ENCODE results near the gene GRID1.
"Not testable (repeated sequence)": the region's sequence is repeated elsewhere in the genome, so short reads cannot be mapped to it uniquely, and the experiment has no call there.

The GRID1 gene

GRCh38 chr10:86190291-86190690 is 176.3 kb downstream of the GRID1 start:
- no peak for DNase-seq (ENCODE audit: low read depth)

GRCh38 chr10:86189891-86190290 is 176.7 kb downstream of the GRID1 start:
- DNase-seq (ENCODE audit: low read depth) = no peak

- no peak for DNase-seq (ENCODE audit: low read depth)
Observed at GRCh38 chr10:86188796-86189558, 177.6 kb downstream of the GRID1 start.

DNA sequence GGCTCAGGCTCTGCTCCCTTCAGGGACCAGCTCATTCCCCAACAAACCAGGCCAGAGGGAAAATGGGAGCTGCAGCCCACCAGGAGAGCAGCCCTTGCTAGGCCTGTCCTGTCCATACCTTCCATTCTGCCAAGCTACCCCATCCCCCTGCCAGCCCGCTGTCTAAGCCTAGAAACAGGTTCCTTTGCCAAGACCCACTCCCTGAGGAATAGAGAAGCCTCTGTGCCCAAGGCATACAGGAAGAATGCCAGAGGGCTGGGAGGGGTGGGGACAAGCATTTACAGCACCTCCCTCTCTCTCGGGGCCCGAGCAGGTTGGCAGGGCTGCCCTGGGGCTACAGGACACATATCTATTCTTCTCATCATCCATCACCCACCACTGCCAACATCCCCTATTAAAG is 178.3 kb downstream of the GRID1 start:
- DNase-seq (ENCODE audit: low read depth) = no peak

GRCh38 chr10:86187499-86188239 is 178.9 kb downstream of the GRID1 start:
- DNase-seq (ENCODE audit: low read depth) = no peak

- DNase-seq (ENCODE audit: low read depth) = no peak
Observed at GRCh38 chr10:86186633-86187032, 180.0 kb downstream of the GRID1 start.

GRCh38 chr10:86182595-86182994 is 184.0 kb downstream of the GRID1 start:
- no peak for DNase-seq (ENCODE audit: low read depth)

DNA sequence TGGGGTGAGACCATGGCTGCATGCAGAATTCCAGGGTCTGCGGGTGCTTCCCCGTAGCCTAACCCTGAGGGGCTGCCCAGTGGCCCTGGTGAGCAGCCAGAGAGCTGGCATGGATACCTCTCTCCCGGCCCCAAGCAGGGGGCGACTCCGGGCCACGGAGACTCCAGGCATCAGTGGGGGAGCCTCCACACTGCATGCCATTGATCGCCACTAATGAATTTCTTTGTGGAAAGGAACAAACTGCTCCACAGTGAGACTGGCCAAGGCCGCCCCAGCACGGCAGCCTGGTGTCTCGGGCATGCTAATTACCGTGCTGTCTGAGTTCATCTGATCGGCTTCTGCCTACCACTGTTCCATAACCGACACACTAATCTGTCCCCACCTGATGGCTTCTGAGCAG is 184.4 kb downstream of the GRID1 start:
- no peak for DNase-seq (ENCODE audit: low read depth)

DNA sequence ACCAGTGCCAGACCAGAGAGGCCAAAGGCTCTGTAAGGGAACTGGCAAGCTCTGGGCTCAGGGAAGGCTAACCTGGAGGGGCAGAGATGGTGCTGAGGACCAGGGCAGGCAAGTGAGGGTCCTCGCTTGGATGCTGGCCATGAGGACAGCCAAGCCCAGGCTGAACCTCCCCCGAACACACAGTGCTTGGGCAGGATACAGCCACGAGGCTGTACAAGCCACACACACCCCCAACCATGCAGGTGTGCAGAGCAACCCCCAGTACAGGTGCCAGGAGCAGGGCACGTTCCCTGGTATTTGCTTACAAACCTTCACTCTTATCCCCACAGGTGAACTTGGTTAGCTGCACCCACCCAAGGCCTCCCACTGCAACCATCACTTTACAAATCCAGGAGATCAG is 185.7 kb downstream of the GRID1 start:
- no peak for DNase-seq (ENCODE audit: low read depth)

DNA sequence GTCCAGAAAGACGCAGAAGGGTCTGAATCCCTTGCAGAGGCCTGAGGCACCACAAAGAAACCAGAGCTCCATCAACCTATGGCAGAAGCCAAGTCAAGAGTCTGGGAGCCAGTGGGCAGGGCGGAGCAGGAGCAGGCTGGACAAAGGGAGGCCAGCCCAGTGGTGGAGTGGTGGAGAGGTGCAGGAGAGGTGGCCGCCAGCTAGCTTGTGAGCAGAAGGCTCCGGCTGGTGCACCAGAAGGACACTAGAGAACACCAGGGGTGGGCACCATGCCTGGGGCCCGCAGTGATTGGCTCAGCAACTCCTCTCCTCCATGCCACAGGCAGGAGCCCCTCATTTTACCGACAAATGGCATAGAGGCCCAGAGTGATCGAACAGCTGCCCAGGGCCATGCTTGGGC is 186.6 kb downstream of the GRID1 start:
- DNase-seq (ENCODE audit: low read depth) = no peak

DNA sequence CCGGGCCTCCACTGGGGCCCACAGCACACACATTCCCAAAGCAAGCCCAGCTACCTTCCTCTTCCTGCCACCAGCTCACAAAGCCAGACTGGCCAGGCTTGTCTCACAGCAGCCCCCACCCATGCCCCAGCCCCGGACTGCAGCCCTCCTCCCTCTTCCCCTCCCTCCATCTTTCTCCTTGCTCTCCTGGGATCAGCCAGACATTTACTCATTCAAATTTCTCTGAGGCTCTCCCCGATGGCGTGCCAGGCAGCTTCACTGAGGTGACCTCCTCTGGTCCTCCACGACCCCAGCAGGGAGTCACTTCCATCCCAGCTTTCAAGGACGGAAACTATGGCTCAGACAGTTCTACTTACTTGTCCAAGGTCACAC is 187.5 kb downstream of the GRID1 start:
- no peak for DNase-seq (ENCODE audit: low read depth)

- no peak for DNase-seq (ENCODE audit: low read depth)
Observed at GRCh38 chr10:86178401-86179152, 188.0 kb downstream of the GRID1 start.

DNA sequence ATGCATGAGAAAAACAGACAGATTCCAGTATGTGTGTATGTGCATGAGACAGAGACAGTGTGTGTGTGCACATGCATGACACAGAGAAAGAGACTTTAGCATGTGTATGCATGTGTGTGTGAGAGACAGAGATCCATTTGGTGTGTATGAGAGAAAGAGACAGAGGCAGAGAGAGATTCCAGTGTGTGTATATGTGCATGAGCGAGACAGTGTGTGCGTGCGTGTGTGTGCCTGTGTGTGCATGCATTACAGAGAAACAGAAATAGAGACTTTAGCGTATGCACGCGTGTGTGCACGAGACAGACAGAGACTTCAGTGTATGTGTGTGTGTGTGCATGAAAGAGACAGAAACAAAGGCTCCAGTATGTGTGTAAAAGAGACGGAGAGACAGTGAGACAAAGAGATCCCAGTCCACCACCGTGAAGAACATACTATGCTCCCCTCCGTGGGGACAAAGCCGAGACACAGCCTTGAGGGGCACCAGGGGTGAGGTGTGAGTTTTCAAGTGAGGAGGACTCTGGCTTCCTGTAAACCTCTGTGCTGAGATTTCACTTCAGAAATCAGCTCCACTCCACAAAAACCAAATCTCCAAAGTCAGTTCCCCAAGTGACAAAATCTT is 188.9 kb downstream of the GRID1 start:
- DNase-seq (ENCODE audit: low read depth) = no peak

DNA sequence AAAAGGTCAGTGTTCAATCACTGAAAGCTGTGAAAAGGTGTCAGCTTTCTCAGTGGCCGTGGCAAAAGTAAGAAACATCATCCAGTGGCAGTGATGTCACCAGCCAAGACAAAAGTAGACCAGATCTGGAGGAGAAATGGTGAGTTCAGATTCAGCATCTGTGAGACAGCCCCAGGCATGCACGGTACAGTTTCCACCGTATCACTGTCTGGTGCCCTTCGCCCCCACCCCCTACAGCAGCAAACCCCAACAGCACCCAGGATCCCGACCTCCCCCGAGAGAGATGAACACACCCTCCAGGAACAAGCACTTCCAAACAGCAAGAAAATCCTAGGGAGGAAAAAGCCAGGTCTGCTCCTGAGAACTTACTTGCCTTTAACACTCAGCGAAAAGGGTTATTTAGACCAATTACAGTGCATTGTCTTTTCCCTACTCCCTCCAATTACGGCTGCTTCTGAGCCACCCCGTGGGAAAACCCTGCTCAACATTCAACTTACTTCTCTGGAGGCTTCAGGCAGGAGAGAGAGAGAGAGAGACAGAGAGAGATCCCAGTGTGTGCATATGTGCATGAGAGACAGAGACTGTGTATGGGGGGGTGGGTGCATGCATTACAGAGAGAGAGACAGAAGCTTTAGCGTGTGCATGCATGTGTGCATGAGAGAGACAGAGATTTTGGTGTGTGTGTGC is 189.6 kb downstream of the GRID1 start:
- DNase-seq (ENCODE audit: low read depth) = no peak

- not testable (repeated sequence) for DNase-seq (ENCODE audit: low read depth)
Observed at GRCh38 chr10:86175476-86175875, 191.1 kb downstream of the GRID1 start.

GRCh38 chr10:86172301-86172700 is 194.3 kb downstream of the GRID1 start:
- DNase-seq (ENCODE audit: low read depth) = no peak

DNA sequence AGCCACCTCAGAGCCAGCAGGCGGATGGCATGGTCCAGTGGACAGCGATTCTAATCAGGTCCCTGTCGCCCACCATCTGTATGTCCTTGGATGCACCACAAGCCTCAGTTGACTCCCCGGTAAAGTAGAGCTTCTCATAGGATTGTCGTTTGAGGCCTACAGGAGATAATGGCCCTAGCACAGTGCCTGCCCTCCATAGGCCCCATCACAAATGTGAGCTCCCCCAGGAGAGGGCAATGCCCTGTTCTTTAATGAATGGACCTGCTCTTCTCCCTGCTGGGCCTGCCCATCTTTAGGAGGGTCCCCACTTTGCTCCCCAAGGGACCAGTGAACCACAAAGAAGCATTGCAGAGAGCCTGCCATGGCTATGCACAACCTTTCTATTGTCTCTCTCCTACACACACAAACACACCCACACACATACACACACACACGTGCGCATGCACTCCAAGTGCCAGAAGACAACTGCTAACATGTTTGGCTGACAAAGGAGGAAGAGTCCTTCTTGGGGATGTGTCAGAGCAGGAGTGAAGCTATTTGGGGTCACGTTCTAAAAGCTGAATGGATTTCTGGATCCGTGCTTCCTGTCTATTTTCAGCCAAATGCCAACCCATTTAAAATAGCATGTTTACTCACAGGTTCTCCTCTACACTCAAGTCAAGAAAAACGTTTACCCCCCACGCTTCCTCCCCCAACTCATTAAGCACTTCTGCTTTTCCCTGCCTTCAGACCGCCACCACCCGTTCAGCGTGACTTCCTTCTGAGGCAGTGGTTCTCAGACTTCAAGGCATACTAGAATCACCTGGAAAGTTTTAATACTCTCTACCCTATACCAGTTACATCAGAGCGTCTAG is 196.1 kb downstream of the GRID1 start:
- no peak for DNase-seq (ENCODE audit: low read depth)

- no peak for DNase-seq (ENCODE audit: low read depth)
Observed at GRCh38 chr10:86169506-86170254, 196.9 kb downstream of the GRID1 start.

DNA sequence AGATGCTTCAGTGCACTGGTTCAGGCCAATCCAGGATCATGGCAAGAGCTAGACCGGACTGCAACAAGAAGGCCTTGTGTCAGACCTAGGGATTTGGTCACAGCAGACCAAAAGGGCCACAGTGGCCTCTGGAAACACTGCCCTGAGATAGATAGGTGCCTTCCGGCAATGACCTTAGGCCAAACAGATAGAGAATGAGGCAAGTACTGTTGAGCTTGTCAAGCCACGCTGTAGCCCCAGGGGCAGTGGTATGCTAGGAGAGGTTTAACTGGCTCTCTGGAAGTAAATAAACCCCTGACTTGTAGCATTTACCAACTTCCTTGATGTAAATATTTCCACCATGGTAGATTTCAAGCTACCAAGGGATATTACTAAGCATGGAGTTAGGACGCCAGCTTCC is 197.5 kb downstream of the GRID1 start:
- no peak for DNase-seq (ENCODE audit: low read depth)

DNA sequence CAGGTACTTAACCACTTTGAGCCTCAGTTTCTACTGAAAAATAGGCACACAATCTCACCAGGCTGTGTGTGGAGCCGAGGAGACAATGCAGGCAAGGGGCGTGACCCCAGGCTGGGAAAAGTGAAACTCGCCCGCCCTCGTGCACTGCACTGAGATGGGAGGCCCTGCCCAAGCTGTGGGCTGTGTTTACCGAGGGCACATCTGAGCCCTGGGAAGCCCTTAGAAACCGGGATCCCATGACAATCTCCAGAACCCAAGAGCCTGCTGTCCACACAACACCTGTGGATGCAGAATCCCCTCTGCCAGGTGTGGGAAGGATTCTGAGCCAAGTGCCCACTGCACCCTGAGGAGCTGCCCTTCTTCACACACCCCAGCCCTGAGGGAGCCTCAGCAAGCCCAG is 198.3 kb downstream of the GRID1 start:
- DNase-seq (ENCODE audit: low read depth) = no peak

All from stimulated activated CD8-positive, alpha-beta memory T cell treated with anti-CD3 and anti-CD28 coated beads, Interleukin-4, amount 100 ng/mL, for 24 hours (primary cell).